Measurements from ENCODE around the gene SLC66A2.
"Not testable (repeated sequence)": the region's sequence is repeated elsewhere in the genome, so short reads cannot be mapped to it uniquely, and the experiment has no call there.

SLC66A2 gene

DNA sequence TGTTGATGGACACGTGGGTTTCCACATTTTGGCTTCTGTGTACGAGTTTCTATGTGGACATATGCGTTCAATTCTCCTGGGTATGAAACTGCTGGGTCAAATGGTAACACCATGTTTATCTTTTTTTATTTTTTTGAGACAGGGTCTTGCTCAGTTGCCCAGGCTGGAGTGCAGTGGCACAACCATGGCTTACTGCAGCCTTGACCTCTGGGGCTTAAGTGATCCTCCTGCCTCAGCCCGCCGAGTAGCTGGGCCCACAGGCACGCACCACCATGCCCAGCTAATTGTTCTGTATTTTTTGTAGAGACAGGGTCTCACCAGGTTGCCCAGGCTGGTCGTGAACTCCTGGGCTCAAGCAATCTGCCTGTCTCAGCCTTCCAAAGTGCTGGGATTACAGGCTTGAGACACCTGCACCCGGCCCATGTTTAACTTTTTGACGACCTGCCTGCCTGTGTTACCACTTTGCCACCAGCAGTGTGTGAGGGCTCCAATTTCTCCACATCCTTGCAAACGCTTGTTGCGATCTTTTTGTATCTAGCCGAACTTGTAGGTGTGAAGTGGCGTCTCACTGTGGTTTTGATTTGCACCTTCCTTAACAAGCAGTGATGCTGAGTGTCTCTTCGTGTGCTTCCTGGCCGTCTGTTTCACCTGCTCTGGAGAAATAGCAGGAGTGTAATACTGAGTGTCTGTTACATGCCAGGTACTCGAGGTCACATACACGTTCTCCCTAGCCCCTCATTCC is 19.9 kb upstream of the SLC66A2 start:
- no peak for DNase-seq (ENCODE audit: low read depth in 2 of 2)

DNA sequence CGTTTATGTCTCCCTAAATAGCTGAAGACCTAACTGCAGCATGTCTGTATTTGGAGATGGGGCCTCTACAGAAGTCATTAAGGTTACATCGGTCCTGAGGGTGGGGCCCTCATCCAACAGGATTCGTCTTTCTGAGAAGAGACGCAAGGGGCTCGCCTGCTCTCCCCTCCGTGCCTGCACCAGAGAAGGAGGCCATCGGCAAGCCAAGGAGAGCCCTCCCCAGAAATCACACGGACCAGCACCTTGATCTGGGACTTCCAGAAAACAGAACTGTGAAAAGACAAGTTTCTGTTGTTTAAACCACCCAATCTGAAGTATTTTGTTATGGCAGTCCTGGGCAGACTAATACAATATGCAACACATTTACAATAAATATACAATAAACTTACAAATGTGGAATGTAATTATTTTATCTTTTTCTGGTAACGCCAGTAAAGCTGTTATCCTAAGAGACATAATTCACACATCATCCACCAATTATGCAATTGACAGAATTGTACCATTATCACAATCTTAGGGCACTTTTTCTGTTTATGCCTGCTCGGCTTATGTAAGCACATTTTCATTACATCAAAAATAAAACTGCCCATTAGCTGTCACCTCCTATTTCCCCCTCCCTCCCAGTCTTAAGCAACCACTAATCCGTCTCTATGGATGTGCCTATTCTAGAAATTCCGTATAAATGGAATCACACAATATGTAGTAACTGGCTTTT is 19.1 kb upstream of the SLC66A2 start:
- no peak for DNase-seq (ENCODE audit: low read depth in 2 of 2)

DNA sequence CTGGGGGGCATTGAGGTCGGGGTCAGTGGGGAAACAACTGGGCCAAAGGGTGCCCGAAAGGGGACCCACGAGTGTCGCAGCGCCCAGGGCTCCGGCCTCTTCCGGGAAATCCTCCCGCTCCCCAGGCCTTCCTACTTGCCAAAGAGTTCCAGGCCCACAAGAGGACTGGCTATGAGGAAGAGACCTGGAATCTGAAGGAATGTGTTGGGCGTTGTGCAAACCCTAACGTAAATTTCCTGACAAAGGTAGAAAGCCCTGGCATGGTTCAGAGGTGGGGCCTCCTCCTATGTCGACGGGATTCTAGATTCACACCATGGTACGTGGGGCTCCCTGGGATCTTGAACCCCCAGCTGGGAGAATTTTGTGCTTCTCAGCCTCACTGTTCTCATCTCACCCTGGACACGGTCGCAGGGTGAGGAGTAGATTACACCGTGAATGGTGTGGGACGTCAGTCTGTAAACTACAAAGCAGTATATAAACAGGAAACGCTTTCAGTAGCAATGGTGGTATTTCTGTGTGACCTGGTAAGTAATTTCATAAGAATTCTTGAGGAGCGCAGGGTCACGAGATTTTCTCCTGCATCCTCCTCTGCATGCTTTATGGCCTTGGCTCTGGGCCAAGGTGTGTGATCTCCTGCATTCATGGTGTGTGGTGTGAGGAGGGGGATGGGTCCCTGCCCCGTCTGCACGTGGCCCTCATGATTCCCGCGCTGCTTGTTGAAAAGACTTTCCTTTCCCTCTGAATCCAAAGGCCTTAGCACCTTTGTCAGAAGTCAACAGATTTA is 13.9 kb upstream of the SLC66A2 start:
- DNase-seq (ENCODE audit: low read depth in 2 of 2): no peak

DNA sequence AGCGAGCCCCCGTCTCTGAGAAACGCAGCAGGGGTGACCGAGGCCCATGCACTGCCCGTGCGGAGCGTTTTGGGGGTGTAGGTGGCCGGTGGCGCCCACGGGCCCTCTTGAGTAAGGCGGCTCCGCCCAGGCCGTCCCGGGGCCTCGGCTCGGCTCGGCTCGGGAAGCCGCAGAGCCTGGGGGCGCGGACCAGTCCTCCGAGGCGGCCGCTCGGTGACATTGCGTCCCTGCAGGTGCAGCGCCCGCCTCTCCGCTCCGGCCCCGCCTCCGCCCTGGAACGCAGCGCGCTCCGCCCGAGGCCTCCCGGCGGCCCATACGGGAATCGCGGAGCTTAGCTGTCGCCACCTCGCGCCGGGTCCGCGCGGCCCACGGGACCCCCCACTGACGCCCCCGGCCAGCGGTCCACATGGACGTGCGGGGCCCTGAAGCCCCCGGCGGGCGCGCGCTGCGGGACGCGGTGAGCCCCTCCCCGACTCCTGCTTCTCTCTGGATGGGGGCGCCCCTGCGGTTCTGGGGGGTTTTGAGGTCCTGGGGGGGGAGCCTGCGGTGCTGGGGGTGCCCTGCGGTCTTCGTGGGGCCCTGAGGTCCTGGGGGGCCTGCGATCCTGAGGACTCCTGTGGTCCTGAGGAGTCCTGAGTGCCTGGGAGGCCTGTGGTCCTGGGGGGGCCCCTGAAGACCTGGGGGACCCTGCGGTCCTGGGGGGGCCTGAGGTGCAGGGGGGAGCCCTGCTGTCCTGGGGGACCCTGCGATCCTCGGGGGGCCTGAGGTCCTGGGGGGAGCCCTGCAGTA is 13.1 kb upstream of the SLC66A2 start, which contains the start of gene HSBP1L1:
TSS of gene HSBP1L1 (plus strand) at position 314 of the 789 bp plus-strand sequence. CDS start at position 407, 93 bp downstream.
- no peak for DNase-seq (ENCODE audit: low read depth in 2 of 2)

DNA sequence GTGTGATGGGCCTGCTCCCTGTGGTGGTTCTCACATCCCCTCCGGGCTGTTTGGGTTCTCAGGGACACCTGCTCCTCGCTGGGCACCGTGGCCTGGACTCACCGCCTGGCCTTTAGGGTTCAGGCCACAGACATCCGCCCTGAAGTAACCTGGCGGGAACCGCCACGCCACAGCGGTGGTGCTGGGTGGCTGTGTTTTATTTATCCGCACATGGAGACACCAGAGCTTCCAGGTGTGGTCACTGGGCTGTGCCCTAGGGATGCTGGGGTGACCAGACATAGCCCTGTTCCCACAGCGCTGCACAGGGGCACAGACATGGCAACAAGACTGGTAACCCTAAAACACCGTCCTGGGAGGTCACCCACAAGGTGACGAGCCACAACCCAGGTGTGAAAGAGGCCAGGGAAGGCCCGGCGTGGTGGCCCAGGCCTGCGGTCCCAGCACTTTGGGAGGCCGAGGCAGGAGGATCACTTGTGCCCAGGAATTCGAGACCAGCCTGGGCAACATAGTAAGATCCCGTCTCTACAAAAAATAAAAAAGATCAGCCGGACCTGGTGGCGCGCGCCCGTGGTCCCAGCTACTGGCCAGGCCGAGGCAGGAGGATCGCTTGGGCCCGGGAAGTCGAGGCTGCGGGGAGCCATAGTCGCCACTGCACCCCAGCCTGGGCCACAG is 12.3 kb upstream of the SLC66A2 start:
- DNase-seq (ENCODE audit: low read depth in 2 of 2): no peak

DNA sequence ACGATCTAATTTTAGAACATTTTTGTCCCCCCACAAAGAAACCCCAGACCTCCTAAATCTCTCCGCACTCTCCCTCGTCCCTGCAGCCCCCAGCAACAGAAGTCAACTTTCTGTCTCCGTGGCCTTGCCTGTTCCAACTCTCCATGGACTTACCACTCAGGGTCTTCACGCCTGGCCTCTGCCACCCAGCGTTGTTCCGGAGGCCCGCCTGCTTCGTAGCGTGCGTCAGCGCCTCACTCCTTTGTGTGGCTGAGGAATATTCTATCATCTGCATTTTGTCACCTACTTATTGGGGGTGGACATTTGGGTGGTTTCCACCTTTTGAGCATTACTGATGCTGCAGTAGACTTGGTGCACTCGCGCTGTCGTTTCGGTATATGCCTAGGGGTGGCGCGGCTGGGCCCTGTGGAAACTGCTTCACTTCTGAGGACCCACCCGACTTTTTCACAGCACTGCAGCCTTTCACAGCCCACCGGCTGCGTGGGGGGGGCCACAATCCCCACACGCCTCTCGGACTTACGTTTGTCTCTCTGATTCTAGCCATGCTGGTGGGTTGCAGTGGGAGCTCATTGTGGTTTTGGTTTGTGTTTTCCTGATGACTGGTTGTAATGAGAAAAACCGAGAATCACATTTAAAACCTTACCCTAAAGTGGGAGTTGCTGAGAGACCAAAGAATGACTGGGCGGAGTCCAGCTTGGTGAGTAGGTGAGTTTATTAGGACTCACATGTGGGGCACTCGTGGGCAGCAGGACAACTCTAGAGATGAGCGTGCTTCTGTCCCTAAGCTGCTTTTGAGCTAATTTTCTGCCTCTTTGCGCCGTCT is 11.6 kb upstream of the SLC66A2 start:
- DNase-seq (ENCODE audit: low read depth in 2 of 2): no peak

DNA sequence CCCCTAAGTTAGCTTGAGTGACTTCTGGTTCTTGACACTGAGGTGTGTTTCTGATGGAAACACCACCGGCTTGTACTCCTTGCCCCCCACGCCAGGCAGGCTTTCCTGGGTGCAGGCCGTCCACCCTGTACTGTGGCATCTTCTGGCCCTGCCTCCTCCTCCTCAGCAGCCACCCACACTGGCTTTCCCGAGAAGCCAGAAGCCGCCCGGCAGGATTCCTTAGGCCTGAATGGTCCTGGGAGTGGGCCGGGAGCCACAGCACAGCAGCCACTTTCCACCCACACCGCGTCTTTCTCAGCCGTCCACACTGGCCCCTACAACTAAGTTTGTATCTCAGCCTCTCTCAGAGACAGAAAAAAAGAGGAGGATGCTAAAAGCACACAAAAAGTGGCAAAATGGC is 10.9 kb upstream of the SLC66A2 start:
- DNase-seq (ENCODE audit: low read depth in 2 of 2): no peak

DNA sequence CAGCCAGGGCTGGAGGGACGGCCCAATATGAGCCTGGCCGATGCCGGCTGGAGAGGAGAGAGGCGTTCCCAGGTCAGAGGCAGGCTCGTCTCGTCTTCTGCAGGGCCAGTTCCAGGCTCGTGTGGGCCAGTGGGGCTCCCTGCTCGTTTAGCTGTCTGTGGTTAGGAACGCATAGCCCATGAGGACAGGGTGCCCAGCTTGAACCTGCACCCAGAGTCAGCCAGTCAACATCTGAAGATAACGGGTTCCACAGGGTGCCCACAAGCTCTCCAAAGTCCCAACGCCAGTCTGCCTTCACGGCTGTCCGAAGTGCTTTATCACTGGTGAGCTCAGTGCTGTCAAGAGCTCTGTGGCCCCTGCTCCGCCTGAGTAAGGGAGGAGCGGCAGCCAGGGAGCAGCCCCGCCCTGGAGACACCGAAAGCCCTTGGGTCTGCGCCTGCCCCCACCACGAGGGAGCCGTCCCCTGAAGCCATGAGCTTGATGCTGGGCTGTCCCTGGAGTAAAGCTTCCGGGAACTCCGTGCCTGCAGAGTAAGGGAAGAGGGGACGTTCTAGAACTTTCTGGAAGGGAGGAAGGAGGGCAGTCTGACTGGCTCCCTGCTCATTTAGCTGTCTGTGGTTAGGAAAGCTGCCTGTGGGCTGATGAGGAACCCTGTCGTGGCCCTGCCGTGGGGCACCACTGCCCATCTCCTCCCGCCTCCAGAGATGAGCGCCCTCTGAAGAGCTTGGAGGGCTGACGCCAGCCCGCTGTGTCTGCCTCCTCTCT is 10.3 kb upstream of the SLC66A2 start:
- DNase-seq (ENCODE audit: low read depth in 2 of 2): no peak

DNA sequence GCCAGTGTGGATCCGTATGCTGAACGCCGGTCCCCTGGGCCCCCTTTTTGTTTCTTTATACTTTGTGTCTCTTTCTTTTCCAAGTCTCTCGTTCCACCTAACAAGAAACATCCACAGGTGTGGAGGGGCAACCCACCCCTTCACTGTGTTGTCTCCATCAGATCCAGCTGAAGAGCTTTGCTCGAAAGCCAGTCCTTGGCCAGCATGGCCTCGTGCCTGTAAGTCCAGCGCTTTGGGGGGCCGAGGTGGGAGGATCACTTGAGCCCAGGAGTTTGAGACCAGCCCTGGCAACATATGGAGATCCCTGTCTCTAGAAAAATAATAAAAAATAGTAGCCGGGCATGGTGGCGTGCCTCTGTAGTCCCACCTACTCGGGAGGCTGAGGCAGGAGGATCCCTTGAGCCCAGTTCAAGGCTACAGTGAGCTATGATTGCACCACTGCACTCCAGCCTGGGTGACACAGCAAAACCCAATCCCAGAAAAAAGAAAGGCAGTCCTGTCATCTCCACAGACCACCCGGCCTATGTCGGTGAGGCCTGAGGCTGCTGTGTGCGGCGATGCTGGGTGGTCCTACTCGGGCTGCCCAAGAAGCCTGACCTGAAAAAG is 9.6 kb upstream of the SLC66A2 start:
- DNase-seq (ENCODE audit: low read depth in 2 of 2): no peak

DNA sequence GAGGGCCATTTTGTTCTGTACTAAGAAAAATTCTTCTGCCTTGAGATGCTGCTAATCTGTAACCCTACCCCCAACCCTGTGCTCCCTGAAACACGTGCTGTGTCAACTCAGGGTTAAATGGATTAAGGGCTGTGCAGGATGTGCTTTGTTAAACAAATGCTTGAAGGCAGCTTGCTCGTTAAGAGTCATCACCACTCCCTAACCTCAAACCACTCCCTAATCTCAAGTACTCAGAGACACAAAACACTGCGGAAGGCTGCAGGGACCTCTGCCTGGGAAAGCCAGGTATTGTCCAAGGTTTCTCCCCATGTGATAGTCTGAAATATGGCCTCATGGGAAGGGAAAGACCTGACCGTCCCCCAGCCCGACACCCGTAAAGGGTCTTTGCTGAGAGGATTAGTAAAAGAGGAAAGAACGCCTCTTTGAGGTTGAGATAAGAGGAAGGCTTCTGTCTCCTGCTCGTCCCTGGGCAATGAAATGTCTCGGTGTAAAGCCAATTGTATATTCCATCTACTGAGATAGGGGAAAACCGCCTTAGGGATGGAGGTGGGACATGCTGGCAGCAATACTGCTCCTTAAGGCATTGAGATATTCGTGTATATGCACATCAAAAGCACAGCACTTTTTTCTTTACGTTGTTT is 8.8 kb upstream of the SLC66A2 start:
- DNase-seq (ENCODE audit: low read depth in 2 of 2): not testable (repeated sequence)

DNA sequence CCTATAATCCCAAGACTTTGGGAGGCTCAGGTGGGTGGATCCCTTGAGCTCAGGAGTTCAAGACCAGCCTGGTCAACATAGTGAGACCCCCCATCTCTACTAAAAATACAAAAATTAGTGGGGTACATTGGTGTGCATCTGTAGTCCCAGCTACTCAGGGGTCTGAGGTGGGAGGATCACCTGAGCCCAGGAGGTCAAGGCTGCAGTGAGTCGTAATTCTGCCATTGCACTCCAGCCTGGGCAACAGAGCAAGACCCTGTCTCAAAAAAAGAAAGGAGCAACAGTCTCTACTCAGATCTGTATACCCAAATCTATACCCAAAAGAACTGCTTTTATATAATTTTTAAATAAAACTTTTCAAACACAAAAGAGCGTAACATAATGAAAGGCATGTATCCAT is 7.5 kb upstream of the SLC66A2 start:
- DNase-seq (ENCODE audit: low read depth in 2 of 2): no peak

DNA sequence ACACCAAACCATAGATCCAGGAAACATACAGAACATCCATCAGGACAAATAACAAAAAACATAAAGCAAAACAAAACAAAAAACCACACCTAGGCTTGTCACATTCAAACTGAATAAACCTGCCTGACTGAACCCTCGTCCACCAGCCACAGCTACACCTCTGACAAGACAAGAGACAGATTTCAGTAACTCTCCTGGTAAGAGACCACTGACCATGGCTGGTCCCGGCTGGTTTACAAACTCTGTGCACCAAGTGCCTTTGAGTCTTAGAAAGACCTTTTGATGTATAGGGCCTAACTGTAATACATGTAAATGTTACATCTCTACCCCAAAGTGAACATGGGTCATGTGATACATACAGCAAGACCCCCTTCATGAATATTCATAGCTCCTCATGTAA is 4.8 kb upstream of the SLC66A2 start:
- no peak for DNase-seq (ENCODE audit: low read depth in 2 of 2)

DNA sequence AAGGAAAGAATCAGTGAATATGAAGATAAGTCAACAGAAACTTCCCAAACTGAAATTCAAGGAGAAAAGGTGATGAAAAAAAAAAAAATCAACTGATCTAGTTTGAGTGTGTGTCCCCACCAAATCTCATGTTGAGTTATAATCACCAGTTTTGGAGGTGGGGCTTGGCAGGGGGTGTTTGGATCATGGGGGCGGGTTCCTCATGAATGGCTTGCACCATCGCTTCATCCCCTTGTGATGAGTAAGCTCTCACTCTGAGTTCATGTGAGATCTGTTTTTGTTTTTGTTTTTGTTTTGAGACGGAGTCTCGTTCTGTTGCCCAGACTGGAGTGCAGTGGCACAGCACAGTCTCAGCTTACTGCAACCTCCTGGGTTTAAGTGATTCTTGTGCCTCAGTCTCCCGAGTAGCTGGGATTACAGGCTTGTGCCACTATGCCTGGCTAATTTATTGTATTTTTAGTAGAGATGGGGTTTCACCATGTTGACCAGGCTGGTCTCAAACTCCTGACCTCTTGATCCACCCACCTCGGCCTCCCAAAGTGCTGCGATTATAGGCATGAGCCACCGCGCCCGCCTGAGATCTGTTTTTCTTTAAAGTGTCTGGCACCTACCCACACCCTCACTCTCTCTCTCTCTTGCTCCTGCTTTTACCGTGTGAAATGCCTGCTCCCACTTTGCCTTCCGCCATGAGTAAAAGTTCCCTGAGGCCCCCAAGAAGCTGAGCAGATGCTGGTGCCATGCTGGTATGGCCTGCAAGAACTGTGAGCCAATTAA is 4.0 kb upstream of the SLC66A2 start:
- no peak for DNase-seq (ENCODE audit: low read depth in 2 of 2)

DNA sequence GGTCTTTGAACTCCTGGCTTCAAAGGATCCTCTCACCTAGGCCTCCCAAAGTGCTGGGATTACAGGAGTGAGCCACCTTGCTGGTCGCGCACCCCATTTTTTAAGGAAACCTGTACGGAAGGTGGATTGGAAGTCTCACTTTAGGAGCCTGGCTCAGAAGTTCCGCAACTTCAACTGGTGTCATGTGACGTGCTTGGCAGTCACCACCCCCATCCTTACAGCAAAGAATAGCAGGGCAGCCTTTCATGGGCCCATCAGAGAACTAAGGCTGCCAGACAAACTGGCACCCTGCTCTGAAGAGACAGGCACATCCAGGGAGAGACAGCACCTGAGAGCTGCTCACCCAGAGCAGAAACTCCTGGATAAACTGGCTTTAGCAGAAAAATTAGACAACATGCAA is 3.3 kb upstream of the SLC66A2 start:
- DNase-seq (ENCODE audit: low read depth in 2 of 2): no peak

DNA sequence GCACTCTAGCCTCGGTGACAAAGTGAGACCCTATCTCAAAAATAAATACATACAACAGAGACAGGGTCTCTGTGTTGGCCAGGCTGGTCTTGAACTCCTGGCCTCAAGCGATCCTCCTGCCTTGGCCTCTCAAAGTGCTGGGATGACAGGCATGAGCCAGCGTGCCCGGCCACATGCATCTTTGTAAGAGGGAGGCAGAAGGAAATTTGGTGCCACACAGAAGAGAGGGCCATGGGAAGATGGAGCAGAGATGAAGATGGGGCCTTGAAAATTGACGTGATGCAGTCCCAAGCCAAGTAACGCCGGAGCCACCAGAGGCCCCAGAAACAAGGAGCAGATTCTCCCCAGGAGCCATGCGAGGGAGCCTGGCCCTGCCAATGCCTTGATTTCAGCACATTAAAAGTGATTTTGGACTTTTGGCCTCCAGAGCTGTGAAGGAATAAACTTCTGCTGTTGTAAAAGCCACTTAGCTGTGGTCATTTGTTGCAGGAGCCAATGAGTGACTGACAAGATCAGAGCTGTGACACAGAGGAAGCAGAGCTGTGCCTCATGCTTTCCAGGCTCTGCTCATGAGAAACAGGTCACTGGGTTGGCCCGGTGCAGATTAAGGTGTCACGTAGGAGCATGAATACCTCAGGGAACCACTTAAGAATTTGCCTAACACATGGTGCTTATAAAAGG is 2.7 kb upstream of the SLC66A2 start:
- DNase-seq (ENCODE audit: low read depth in 2 of 2): no peak

DNA sequence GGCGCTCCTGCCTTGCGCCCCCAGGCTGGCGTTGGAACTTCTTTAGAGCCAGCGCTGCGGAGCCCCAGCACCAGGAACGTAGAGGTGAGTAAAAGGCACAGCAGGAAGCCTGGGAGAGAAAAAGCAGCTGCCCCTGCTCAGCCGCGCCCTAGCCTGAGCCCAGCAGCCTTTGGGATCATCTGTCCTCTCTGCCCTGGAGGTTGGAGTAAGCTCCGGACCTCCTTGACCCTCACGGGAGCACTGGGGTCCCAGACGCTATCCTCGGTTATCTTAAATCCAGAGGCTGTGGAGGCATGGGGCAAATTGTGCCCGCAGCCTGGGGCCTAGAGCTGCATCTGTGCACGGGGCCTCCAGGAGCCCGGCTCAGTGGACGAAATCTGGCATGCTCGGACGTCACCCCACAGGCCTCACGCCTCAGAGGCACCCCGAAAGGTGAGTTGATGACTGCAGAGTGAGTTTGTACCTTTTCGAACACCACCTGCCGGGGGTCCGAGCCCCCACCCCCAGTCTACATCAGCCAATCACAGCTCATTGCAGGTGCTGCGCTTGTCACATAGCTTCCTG is 1.6 kb upstream of the SLC66A2 start:
- DNase-seq (ENCODE audit: low read depth in 2 of 2): no peak

DNA sequence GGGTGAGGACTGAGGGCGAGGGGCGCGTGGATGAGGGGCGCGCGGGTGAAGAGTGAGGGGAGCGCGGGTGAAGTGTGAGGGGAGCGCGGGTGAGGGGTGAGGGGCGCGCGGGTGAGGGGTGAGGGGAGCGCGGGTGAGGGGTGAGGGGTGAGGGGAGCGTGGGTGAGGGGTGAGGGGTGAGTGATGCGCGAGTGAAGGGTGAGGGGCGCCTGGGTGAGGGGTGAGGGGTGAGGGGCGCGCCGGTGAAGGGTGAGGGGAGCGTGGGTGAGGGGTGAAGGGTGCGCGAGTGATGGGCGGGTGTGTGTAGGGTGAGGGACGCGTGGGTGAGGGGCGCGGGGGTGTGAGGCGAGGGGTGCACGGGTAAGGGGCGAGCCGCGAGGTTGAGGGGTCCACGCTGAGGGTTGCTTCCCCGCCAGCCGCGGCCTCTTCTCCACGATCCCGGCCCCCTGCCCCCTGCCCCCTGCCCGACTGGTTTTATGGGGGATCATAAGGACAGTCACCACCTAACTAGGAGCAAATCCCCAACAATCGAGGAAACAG is 1.1 kb upstream of the SLC66A2 start:
- no peak for DNase-seq (ENCODE audit: low read depth in 2 of 2)
